GM06990 (cell line): Measurements from ENCODE around the gene GFRA1.

ENCODE experiments used
- DNase-seq: peaks from one replicate; pipeline ENCODE4 v3.0.0-alpha.2; 2011; ENCODE audit not compliant: insufficient read length; ENCODE audit errors: extremely low read depth
- H3K27me3 ChIP-seq: replicated peaks from 2 replicates; pipeline ENCODE4 v1.6.0; 2011; ENCODE audit warnings: low read length; ENCODE audit not compliant: control insufficient read depth, insufficient read depth
- H3K36me3 ChIP-seq: 2 replicates; pipeline ENCODE4 v1.5.1; 2011; ENCODE audit warnings: low read length; ENCODE audit not compliant: control insufficient read depth, insufficient read depth
- H3K4me3 ChIP-seq: replicated peaks from 2 replicates; pipeline ENCODE4 v1.5.1; 2011; ENCODE audit warnings: low read depth, mild to moderate bottlenecking, control low read depth, low read length
- CTCF ChIP-seq: IDR thresholded peaks from 2 replicates; pipeline ENCODE4 v1.5.1; 2011; ENCODE audit warnings: low read length, control low read depth, mild to moderate bottlenecking, inconsistent platforms; ENCODE audit not compliant: insufficient read depth, poor library complexity, severe bottlenecking

The GFRA1 gene

GRCh38 chr10:116049158-116049973 is 223.6 kb downstream of the GFRA1 start:
- Histone ChIP-seq H3K27me3 (no peaks in the 10 kb centered on the region; the same call in 1 of the 2 replicates), H3K4me3 (no peak overlapping the region), H3K36me3 (no peaks in the 10 kb centered on the region)
- no peak for TF ChIP-seq CTCF
- no peak for DNase-seq

- Histone ChIP-seq H3K4me3 (no peak overlapping the region), H3K27me3 (no peaks in the 10 kb centered on the region; the same call in 1 of the 2 replicates), H3K36me3 (no peaks in the 10 kb centered on the region)
- no peak for TF ChIP-seq CTCF
- no peak for DNase-seq
Measured at GRCh38 chr10:116045366-116046356, 227.3 kb downstream of the GFRA1 start.

- H3K27me3 ChIP-seq: no peaks in the 10 kb centered on the region; the same call in 1 of the 2 replicates
- H3K36me3 ChIP-seq: no peaks in the 10 kb centered on the region
- no peak for DNase-seq
- no peak overlapping the region for H3K4me3 ChIP-seq
- no peak for TF ChIP-seq CTCF
Measured at GRCh38 chr10:116044801-116045248, 228.2 kb downstream of the GFRA1 start.

GRCh38 chr10:116043861-116044260 is 229.1 kb downstream of the GFRA1 start:
- no peaks in the 10 kb centered on the region for H3K36me3 ChIP-seq
- TF ChIP-seq CTCF: no peak
- no peaks in the 10 kb centered on the region; the same call in 1 of the 2 replicates for H3K27me3 ChIP-seq
- H3K4me3 ChIP-seq: no peak overlapping the region
- no peak for DNase-seq

- TF ChIP-seq CTCF: no peak
- no peak overlapping the region for H3K4me3 ChIP-seq
- H3K27me3 ChIP-seq: no peaks in the 10 kb centered on the region; the same call in 1 of the 2 replicates
- H3K36me3 ChIP-seq: no peaks in the 10 kb centered on the region
- DNase-seq: no peak
Measured at GRCh38 chr10:116043304-116043703, 229.7 kb downstream of the GFRA1 start.
